Amniotic stem cell (primary cell): ENCODE results near the gene SULT1C4.

Experiments used
- DNase-seq: peaks from one replicate; lab custom pipeline; 2025; lab: John Stamatoyannopoulos, UW

The SULT1C4 gene

DNA sequence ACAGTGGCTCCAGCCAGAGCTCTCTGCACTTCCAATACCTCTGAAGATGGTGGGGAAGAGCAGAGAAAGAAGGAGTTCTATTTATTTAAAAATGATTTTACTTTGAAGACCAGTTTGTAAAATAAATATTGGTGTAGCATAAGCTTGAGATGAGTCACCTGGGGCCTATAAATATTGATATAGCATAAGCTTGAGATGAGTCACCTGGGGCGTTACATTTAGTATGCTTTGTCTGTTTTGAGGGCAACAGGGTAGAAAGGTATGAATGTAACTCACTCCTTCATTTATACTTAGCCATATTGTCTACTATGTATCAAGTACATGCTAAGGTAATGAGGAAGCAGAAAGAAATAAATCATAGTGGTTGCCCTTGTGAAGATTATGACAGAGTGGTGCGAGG is 7.7 kb upstream of the SULT1C4 start:
- no peak for DNase-seq

DNA sequence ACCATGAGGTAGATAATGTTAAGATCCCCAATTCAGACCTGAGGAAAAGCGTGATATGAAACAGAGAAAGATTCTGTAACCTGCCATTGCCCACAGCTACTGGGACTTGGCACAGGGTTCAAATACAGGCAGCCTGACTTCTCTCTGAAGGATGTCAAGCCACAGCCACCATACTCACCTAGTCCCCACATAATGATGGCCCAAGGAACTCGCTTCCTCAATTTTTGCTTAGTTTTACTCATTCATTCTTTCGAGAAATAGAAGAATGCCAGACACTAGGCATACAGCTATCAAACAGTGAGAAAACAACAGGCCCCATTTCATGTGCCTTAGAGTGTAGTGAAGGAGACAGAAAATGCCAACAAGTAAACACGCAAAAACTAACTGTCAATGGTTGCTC is 980 bp upstream of the SULT1C4 start:
- DNase-seq = no peak

DNA sequence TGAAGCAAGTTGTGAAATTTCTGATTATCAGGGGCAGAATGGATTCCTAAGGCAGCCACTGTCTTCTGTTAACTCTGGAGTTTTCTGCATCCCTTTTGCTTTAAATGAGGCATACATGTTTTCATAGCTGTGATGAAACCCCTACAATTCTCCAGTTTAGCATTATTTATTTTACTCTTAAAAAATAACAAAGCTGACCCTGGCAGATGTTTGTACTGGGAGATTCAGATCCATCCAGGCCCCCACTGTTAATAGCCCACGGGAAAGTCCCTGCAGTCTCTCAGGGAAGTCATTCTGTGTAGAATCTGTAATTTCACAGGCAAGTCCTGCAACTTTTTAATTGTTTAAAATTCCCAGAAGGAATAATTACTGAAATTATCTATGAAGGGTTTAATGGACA is 353 bp upstream of the SULT1C4 start:
- no peak for DNase-seq

- DNase-seq = no peak
Measured at GRCh38 chr2:108378851-108379250, 1.1 kb downstream of the SULT1C4 start.

DNA sequence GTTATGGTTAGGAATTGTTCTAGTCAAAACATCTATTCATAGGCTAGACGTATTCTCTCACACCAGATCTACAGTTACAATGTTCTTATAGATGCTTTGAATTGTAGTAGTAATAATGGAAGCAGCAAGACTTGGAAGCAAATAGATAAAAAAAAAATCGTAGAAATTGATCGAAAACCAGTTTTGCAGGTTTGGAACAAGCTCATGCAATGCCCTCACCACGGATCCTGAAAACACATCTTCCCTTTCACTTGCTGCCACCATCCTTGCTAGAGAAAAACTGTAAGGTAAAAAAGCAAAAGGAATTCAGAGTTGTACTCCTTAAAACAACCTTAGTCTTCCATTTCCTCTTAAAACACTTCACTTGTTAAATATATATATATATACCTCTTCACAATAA is 4.4 kb downstream of the SULT1C4 start:
- no peak for DNase-seq

- no peak for DNase-seq
Measured at GRCh38 chr2:108383146-108383830, 5.5 kb downstream of the SULT1C4 start.

GRCh38 chr2:108384662-108385393 is 7.1 kb downstream of the SULT1C4 start:
- DNase-seq = no peak

DNA sequence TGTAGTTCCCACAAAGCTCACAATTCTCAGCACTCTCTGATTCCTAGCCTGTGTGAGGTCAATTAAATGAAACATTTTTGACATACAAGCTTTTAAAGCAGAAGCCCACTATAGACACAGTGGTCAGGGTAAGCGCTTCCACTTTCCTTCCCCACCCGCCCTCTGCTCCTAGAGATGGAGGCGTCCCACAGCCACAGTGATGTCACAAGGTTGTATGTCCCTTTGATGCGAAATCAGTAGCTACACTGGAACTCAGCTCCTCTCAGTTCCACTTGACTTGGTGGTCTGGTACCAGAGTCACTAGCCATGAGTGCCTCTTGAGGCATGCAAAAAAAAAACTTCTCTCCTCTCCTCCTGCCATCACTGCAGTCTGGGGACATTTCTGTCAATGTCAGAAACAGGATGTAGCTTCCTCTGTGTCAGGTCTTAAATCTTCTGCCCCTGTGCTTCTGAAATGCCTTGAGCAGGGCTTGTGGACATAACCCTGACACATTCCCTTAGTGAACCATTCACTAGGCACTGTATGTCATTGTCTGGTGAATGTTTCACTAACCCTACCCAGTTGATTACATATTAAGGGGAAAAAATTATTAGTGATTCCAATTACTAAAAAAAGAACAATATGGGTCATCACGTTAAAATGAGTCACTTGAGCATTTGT is 7.8 kb downstream of the SULT1C4 start:
- DNase-seq = no peak

DNA sequence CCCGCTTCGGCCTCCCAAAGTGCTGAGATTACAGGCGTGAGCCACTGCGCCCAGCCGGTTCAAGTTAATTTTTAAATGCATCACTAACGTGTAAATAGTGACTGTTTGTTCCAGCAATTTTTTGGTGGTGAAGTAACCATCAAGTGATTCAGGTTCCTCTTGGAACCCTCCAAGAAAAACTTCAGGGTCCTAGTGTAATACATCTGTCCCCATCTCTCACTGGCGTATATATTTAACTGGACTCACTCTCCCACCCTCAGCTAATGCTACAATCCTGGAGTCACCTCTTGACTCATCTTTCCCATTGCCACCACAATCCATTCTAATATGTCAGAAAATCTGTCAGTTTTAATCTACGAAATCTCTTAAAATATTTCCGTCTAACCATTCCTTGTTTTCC is 10.3 kb downstream of the SULT1C4 start:
- no peak for DNase-seq

DNA sequence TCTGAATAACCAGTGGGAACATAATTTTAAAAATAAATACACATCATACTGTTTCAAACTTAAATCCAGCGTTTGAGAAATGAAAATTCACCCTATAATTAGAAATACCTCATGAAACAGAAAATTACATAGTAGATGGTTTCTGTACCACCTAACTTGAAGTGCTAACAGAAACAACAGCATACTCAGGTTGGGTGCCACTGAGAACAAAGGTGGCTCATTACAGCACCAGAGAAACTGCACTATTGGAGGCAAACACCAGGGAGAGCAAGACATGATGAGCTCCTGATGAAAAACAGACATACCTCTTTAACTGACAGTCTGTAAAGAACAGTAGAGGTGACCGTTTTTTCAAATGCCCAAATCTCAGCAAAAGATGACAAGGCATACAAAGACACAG is 12.6 kb downstream of the SULT1C4 start:
- no peak for DNase-seq

DNA sequence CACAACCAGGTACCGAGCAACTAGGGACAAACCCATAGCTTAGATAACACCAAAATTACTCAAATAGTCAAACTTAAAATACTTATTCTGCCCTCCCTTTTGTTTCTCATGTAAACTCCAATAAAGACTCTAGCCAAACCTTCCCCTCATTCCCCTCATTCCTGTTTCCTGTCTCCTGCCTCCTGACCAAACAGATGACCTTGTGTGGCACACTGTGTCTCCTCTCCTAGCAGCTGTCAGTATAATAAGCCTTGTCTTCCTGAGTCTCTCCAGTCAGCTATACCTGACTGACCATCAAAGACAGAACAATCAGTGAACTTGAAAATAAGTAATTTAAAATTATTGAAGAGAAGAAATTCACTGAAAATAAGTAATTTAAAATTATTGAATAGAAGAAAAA is 14.3 kb downstream of the SULT1C4 start:
- DNase-seq = no peak

- no peak for DNase-seq
Measured at GRCh38 chr2:108393197-108393596, 15.4 kb downstream of the SULT1C4 start.

DNA sequence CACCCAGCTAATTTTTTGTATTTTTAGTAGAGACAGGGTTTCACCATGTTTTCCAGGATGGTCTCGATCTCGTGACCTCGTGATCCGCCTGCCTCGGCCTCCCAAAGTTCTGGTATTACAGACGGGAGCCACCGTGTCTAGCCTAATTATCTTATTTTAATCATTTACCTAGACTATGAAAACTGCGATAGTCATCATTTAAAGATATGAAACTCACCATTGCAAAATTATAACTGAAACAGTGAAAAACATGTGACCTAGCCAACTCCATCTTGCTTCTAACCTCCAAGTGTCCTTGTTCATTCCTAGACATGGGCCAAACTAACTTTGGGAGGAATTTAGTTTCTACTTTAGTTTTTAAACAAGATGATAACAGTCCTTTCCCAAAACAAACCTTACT is 17.4 kb downstream of the SULT1C4 start:
- DNase-seq = no peak

DNA sequence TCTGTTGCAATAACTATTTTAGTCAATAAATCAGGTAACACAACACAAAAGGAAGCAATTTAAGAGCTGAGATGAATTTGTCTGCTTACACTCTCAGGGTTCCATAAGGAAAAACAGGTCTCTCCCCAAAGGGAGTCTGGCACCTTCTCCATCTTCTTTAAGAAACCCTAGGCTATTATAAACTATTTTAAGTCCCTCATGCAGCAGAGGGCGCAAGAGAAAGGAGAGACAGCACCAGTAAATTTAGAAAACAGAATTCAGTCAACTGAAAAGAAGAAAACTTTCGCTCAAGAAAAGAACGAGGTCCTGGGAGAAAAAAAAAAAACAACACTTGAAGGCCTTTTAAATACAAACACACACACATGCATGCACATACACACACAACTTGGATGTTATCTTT is 19.1 kb downstream of the SULT1C4 start:
- DNase-seq = no peak

- DNase-seq = no peak
Measured at GRCh38 chr2:108399479-108399878, 21.7 kb downstream of the SULT1C4 start.

DNA sequence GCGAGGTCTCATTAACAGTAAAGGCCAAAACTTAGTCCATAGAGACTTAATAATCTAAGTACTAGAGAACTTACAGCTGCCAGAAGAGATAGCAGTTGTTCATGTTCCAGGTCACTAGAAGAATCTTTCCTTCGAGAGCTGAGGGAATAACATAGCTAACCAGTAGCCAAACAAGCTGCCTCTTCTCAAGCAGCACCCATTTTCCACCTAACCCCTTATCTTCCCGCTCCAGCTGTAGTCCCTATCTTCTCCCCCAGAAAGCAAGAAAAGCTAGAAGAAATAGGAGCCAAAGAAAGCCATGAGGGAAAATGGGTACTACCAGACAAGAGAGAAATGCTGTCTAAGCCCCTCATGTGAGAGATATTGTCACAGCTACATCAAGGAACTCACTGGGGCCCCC is 24.0 kb downstream of the SULT1C4 start:
- DNase-seq = no peak

- DNase-seq = no peak
Measured at GRCh38 chr2:108403494-108403893, 25.7 kb downstream of the SULT1C4 start.

DNA sequence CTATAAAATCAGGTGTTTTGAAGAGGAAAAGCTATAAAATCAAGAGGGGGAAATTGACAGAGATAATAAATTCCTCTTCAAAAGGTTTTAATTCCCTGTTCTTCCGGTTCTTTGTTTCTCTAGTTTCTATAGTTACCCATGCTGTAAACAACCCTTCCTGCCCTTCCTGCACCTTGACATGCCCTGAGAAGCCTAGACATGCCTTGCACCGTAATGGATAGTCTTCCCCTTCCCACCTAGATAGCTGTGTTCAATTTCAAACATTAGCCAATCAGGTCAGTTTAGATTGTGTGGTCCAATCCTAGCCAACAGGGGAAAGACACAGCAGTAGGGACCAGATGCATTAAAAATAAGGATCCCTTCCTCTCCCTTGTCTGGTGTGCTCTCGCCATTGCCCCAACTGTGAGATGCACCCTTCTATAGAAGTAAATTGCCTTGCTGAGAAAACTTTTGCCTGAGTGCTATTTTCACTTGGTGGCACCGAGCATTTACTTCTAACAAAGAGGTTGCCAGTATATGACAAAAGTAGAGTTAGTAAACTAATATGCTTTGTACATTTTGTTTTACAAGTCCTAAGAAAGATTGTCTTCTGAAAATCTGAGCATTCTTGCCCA is 27.1 kb downstream of the SULT1C4 start:
- DNase-seq = no peak

GRCh38 chr2:108407864-108408729 is 30.3 kb downstream of the SULT1C4 start:
- no peak for DNase-seq

- DNase-seq = no peak
Measured at GRCh38 chr2:108409768-108410167, 32.0 kb downstream of the SULT1C4 start.

- peak; percentile 59 for DNase-seq
Measured at GRCh38 chr2:108412995-108413710, 35.4 kb downstream of the SULT1C4 start.
